ENCODE results near the gene ANKRD39. TPM values are rescaled to one million over a fixed set of nuclear protein-coding genes. Genes with fewer than 3 reads are reported as not detected.

The ANKRD39 gene
- total RNA-seq, 1 donor = 5.1 TPM

DNA sequence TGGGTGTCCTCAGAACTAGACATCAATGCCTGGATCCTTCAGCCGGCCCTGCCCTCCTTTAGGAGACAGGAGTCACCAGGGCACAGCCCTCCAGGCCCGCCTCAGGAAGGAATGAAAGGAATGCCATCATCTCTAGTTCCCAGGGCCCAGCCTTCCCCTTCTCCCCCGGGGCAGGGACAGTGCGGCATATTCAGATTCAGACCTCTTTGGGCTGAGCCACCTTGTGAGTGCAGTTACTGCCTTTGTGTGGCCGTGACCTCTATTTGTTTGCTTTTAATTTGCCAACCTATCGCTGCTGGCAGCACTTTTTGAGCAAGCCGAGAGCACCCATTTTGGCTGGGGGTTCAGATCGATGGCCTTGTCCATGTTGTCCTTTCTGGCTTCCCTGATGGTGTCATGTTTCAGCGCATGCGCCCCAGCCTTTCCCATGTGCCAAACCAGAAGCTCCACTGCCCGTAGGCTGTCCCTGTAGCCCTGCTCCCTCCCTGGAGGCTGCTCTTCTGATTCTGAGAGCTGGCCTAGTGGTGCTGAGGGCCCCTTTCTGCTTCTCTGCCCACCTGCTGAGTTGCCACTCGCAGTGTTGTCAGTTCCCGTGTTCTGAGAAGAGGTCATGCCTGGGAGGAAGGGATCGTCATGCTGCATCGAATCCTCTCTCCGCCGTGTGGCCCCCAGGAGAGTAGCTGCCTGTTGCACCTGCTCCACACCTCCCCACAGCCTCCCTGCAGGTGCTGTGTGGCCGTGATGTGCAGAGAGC is 24.9 kb downstream of the ANKRD39 start:
- no peak overlapping the region for H3K4me3 ChIP-seq (ENCODE audit: insufficient read depth, low read length)
- no peaks in the 10 kb centered on the region for H3K9me3 ChIP-seq (ENCODE audit: low read depth, low read length)
- no peak overlapping the region for H3K27ac ChIP-seq (ENCODE audit: low read depth, low read length)
- peaks cover 4% of the 10 kb centered on the region for H3K36me3 ChIP-seq (ENCODE audit: insufficient read depth, low read length)
- no peaks in the 10 kb centered on the region for H3K79me2 ChIP-seq (ENCODE audit: insufficient read depth, low read length)
- H2AFZ ChIP-seq (ENCODE audit: low read length) = peak overlapping the region; percentile 84
- no peaks in the 10 kb centered on the region for H3K27me3 ChIP-seq (ENCODE audit: insufficient read depth, low read length)
- peaks cover 6% of the 10 kb centered on the region for H3K4me1 ChIP-seq (ENCODE audit: insufficient read depth, low read length)
- DNase-seq (ENCODE audit: insufficient read length, low spot score, missing footprints) = peak; percentile 94
- no peak for TF ChIP-seq CTCF (IDR thresholded peaks at IDR 0.05; ENCODE audit: extremely low read depth, low read depth, low read length)
- H3K4me2 ChIP-seq (ENCODE audit: insufficient read depth, low read length) = peak overlapping the region; percentile 55
- no peaks in the 10 kb centered on the region for H4K20me1 ChIP-seq (ENCODE audit: insufficient read depth, low read length)

DNA sequence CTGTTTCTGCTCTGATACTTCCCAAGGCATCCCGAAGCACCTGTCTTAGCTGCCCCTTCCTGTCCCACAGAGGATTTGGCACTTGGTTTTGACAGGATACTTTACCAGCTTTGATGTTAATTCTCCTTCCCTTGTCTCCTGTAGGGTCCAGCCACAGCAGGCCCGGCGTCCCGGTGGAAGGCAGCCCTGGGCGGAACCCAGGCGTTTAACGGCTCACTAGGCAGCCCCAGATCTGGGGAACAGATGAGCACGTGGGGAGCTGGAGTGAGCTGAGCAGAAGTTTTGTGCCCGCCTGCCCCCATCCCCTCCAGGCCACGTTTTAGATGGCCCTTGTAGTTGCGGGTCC is 25.4 kb downstream of the ANKRD39 start:
- no peak for TF ChIP-seq CTCF (IDR thresholded peaks at IDR 0.05; ENCODE audit: extremely low read depth, low read depth, low read length)
- Histone ChIP-seq H3K4me3 (ENCODE audit: insufficient read depth, low read length) (no peak overlapping the region), H3K4me2 (ENCODE audit: insufficient read depth, low read length) (no peak overlapping the region), H4K20me1 (ENCODE audit: insufficient read depth, low read length) (no peaks in the 10 kb centered on the region), H3K79me2 (ENCODE audit: insufficient read depth, low read length) (no peaks in the 10 kb centered on the region), H3K4me1 (ENCODE audit: insufficient read depth, low read length) (peaks cover 6% of the 10 kb centered on the region), H3K27ac (ENCODE audit: low read depth, low read length) (no peak overlapping the region), H3K9me3 (ENCODE audit: low read depth, low read length) (no peaks in the 10 kb centered on the region), H3K36me3 (ENCODE audit: insufficient read depth, low read length) (peaks cover 4% of the 10 kb centered on the region), H3K27me3 (ENCODE audit: insufficient read depth, low read length) (no peaks in the 10 kb centered on the region), H2AFZ (ENCODE audit: low read length) (no peak overlapping the region)
- peak; percentile 25 for DNase-seq (ENCODE audit: insufficient read length, low spot score, missing footprints)

GRCh38 chr2:96831679-96832078 is 26.1 kb downstream of the ANKRD39 start:
- Histone ChIP-seq H3K27me3 (ENCODE audit: insufficient read depth, low read length) (no peaks in the 10 kb centered on the region), H3K79me2 (ENCODE audit: insufficient read depth, low read length) (no peaks in the 10 kb centered on the region), H2AFZ (ENCODE audit: low read length) (no peak overlapping the region), H4K20me1 (ENCODE audit: insufficient read depth, low read length) (no peaks in the 10 kb centered on the region), H3K4me1 (ENCODE audit: insufficient read depth, low read length) (peaks cover 6% of the 10 kb centered on the region), H3K9me3 (ENCODE audit: low read depth, low read length) (no peaks in the 10 kb centered on the region), H3K4me3 (ENCODE audit: insufficient read depth, low read length) (no peak overlapping the region), H3K4me2 (ENCODE audit: insufficient read depth, low read length) (no peak overlapping the region), H3K36me3 (ENCODE audit: insufficient read depth, low read length) (peaks cover 4% of the 10 kb centered on the region), H3K27ac (ENCODE audit: low read depth, low read length) (no peak overlapping the region)
- DNase-seq (ENCODE audit: insufficient read length, low spot score, missing footprints) = peak; percentile 47
- no peak for TF ChIP-seq CTCF (IDR thresholded peaks at IDR 0.05; ENCODE audit: extremely low read depth, low read depth, low read length)

- H3K79me2 ChIP-seq (ENCODE audit: insufficient read depth, low read length) = no peaks in the 10 kb centered on the region
- H4K20me1 ChIP-seq (ENCODE audit: insufficient read depth, low read length) = no peaks in the 10 kb centered on the region
- H3K27ac ChIP-seq (ENCODE audit: low read depth, low read length) = no peak overlapping the region
- H3K9me3 ChIP-seq (ENCODE audit: low read depth, low read length) = no peaks in the 10 kb centered on the region
- no peak overlapping the region for H3K4me3 ChIP-seq (ENCODE audit: insufficient read depth, low read length)
- H3K4me2 ChIP-seq (ENCODE audit: insufficient read depth, low read length) = no peak overlapping the region
- H2AFZ ChIP-seq (ENCODE audit: low read length) = no peak overlapping the region
- peaks cover 6% of the 10 kb centered on the region for H3K36me3 ChIP-seq (ENCODE audit: insufficient read depth, low read length)
- TF ChIP-seq CTCF (IDR thresholded peaks at IDR 0.05; ENCODE audit: extremely low read depth, low read depth, low read length) = no peak
- DNase-seq (ENCODE audit: insufficient read length, low spot score, missing footprints) = peak; percentile 49
- H3K4me1 ChIP-seq (ENCODE audit: insufficient read depth, low read length) = peaks cover 6% of the 10 kb centered on the region
- H3K27me3 ChIP-seq (ENCODE audit: insufficient read depth, low read length) = no peaks in the 10 kb centered on the region
Observed at GRCh38 chr2:96830044-96830562, 27.7 kb downstream of the ANKRD39 start.

Data from osteoblast (primary cell).